Measurements from ENCODE around the gene MIDN.

MIDN gene

GRCh38 chr19:1237027-1237659, 11.2 kb upstream of the MIDN start:
- no peak for DNase-seq (ENCODE audit: low spot score)
- TF ChIP-seq CTCF (conservative IDR thresholded peaks at IDR 0.05; ENCODE audit: low read depth), result no peak
- ChIA-PET POLR2A (ENCODE audit: low non-redundant PET) (no interaction called here), CTCF (interaction anchor here (0.5 kb wide), 1 partner anchor 55 kb away, joined by 4 read pairs; no protein-coding TSS in a partner anchor)
- peak overlapping the region; percentile 100 for H3K27ac ChIP-seq

- CTCF ChIA-PET, result interaction anchor here (1.0 to 1.5 kb wide), 2 partner anchors 14 to 138 kb away, joined by 4 to 5 read pairs; no protein-coding TSS in a partner anchor
- no peak for TF ChIP-seq CTCF (conservative IDR thresholded peaks at IDR 0.05; ENCODE audit: low read depth)
- POLR2A ChIA-PET (ENCODE audit: low non-redundant PET), result interaction anchor here (0.5 kb wide), 1 partner anchor 9 kb away, joined by 6 read pairs; no protein-coding TSS in a partner anchor
- H3K27ac ChIP-seq, result peak within 1 kb of the TSS; percentile 100
- DNase-seq (ENCODE audit: low spot score), result no peak
Measured at GRCh38 chr19:1237754-1238368, 10.5 kb upstream of the MIDN start, which contains the start of gene CBARP. Gene CBARP (minus strand): TSS chr19:1238005. CDS start chr19:1236100, 1,905 bp downstream.

- no peak for TF ChIP-seq CTCF (conservative IDR thresholded peaks at IDR 0.05; ENCODE audit: low read depth)
- no peak for DNase-seq (ENCODE audit: low spot score)
- peak overlapping the region; percentile 100 for H3K27ac ChIP-seq
- POLR2A ChIA-PET (ENCODE audit: low non-redundant PET), result interaction anchor here (0.5 to 0.7 kb wide), 2 partner anchors 8 to 31 kb away, joined by 3 to 6 read pairs; no protein-coding TSS in a partner anchor
- CTCF ChIA-PET, result interaction anchor here (0.5 to 1.5 kb wide), 5 partner anchors 15 to 375 kb away, joined by 3 to 5 read pairs (median 3); no protein-coding TSS in a partner anchor
Measured at GRCh38 chr19:1238369-1239303, 9.7 kb upstream of the MIDN start.

- no peak for TF ChIP-seq CTCF (conservative IDR thresholded peaks at IDR 0.05; ENCODE audit: low read depth)
- CTCF ChIA-PET, result interaction anchor here (0.7 to 1.5 kb wide), 2 partner anchors 16 to 71 kb away, joined by 3 to 5 read pairs; no protein-coding TSS in a partner anchor
- peak overlapping the region; percentile 100 for H3K27ac ChIP-seq
- no peak for DNase-seq (ENCODE audit: low spot score)
- POLR2A ChIA-PET (ENCODE audit: low non-redundant PET), result interaction anchor here (0.7 kb wide), 1 partner anchor 30 kb away, joined by 3 read pairs; no protein-coding TSS in a partner anchor
Measured at GRCh38 chr19:1239420-1239795, 9.0 kb upstream of the MIDN start.

GRCh38 chr19:1239796-1240737, 8.3 kb upstream of the MIDN start:
- TF ChIP-seq CTCF (conservative IDR thresholded peaks at IDR 0.05; ENCODE audit: low read depth), result peak; percentile 91
- peak overlapping the region; percentile 100 for H3K27ac ChIP-seq
- CTCF ChIA-PET, result interaction anchor here (0.6 to 1.6 kb wide), 6 partner anchors 8 to 127 kb away, joined by 3 to 5 read pairs (median 4); no protein-coding TSS in a partner anchor
- POLR2A ChIA-PET (ENCODE audit: low non-redundant PET), result interaction anchor here (0.6 kb wide), 1 partner anchor 53 kb away, joined by 3 read pairs; no protein-coding TSS in a partner anchor
- DNase-seq (ENCODE audit: low spot score), result peak; percentile 87

All from RWPE1 (cell line).